ENCODE results near the gene PARD3B. TPM values are rescaled to one million over a fixed set of nuclear protein-coding genes. Genes with fewer than 3 reads are reported as not detected.

PARD3B gene
- total and polyA plus RNA-seq, 8 donors: 1.8 to 42.6 (median 15.1) TPM

DNA sequence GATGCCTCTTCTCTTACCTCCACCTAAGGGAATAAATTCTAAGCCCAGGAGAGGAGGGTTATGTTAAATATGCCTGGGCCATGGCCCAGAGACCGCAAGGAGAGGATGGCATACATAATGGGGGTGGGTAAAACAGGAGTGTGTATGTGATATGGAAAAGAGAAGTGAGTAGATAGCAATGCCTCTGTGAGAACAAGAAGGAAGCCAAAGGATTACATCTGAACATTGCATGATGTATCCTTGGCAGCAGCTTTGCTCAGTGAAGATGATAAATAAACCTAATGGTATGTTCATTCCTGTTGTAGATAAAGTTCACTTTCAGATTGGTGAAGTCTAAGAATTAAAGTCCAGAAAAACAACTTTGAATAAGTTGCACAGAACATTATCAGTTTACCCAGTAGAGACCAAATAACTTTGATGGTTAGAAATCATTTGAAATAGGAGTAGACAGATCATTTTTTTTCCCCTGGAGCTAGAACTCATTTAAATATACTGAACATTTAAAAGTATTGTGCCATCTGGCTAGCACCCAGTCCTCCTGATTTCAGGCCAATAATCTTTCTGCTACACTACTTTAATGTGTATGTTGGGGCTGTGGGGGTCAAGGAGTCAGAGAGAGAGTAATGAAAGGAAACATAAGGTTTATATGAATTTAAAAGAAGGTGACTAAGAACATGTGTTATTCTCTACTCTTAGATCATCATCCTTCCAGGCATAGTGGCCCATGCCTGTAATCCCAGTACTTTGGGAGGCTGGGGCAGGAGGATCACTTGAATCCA, 231.7 kb downstream of the PARD3B start:
- intact Hi-C loops (cut with DNase I; ENCODE audit: low total_unique reads): no loop called here
- H3K27ac ChIP-seq: no peak overlapping the region
- 68 to 89% (median 86%) methylated on average over 1 of the region's 1 CpG for WGBS, 5 donors
- TF ChIP-seq, protein P1, sequence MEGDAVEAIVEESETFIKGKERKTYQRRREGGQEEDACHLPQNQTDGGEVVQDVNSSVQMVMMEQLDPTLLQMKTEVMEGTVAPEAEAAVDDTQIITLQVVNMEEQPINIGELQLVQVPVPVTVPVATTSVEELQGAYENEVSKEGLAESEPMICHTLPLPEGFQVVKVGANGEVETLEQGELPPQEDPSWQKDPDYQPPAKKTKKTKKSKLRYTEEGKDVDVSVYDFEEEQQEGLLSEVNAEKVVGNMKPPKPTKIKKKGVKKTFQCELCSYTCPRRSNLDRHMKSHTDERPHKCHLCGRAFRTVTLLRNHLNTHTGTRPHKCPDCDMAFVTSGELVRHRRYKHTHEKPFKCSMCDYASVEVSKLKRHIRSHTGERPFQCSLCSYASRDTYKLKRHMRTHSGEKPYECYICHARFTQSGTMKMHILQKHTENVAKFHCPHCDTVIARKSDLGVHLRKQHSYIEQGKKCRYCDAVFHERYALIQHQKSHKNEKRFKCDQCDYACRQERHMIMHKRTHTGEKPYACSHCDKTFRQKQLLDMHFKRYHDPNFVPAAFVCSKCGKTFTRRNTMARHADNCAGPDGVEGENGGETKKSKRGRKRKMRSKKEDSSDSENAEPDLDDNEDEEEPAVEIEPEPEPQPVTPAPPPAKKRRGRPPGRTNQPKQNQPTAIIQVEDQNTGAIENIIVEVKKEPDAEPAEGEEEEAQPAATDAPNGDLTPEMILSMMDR (IDR thresholded peaks at IDR 0.05): no peak
- TF ChIP-seq POLR2A (IDR thresholded peaks at IDR 0.05) (no peak), POLR2AphosphoS5 (IDR thresholded peaks at IDR 0.05) (no peak), EP300 (IDR thresholded peaks at IDR 0.05) (no peak)
- no peaks in the 10 kb centered on the region for H3K9me3 ChIP-seq
- DNase-seq: peak in 1 of 2 donors; percentile 66
- H3K4me3 ChIP-seq: no peak overlapping the region
- H3K36me3 ChIP-seq: no peaks in the 10 kb centered on the region
- no peaks in the 10 kb centered on the region for H3K27me3 ChIP-seq
- H3K4me1 ChIP-seq: peaks cover 0 to 22% (median 8%) of the 10 kb centered on the region in 4 donors

DNA sequence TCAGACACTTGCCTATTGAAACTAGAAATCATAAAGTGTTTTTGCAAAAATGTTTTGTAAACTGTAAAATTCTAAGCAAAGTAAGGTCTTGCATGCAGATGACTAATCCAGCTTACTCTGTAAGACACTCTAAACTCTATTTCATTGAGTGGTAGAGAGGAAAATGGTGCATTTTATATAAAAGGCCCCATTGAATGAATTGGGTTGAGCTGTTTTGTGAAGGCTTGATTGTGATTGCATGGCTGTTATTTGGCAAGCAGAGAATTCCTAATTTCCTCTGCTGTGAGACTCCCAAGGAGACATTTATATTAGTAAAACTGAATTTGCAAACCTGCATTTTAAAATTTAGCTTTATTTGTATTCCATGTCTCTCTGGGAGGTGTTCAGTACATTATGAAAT, 234.5 kb downstream of the PARD3B start:
- Histone ChIP-seq H3K36me3 (no peaks in the 10 kb centered on the region), H3K27me3 (no peaks in the 10 kb centered on the region), H3K9me3 (no peaks in the 10 kb centered on the region), H3K27ac (no peak overlapping the region), H3K4me1 (peaks cover 0 to 19% (median 8%) of the 10 kb centered on the region in 4 donors), H3K4me3 (no peak overlapping the region)
- DNase-seq: no peak
- no peak for TF ChIP-seq POLR2AphosphoS5 (IDR thresholded peaks at IDR 0.05)
- TF ChIP-seq EP300 (IDR thresholded peaks at IDR 0.05): no peak
- no peak for TF ChIP-seq POLR2A (IDR thresholded peaks at IDR 0.05)
- TF ChIP-seq, protein P1 (IDR thresholded peaks at IDR 0.05): no peak
- intact Hi-C loops (cut with DNase I; ENCODE audit: low total_unique reads): no loop called here

DNA sequence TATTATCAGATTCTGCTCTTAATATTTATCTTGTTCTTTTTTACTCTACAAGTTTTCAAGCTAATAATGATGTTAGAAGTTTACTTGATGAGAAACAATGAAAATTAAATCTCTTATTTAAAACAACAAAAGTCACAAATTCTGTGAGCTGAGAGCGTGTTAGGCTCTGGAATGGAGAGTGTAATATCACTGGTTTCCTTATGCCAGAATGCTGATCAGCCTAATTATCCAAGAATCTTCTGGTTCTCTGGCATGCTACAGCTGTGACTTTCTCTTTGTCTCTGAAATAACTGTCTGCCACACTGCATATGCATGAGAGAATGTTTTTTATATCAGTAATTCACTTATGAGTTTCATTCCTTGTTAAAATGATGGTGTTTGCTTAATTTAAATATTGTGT, 236.7 kb downstream of the PARD3B start:
- intact Hi-C loops (cut with DNase I; ENCODE audit: low total_unique reads): no loop called here
- 83 to 100% (median 93%) methylated on average over 1 of the region's 1 CpG for WGBS, 5 donors
- Histone ChIP-seq H3K27ac (no peak overlapping the region), H3K4me1 (peaks cover 0 to 3% (median under 1%) of the 10 kb centered on the region in 4 donors), H3K4me3 (no peak overlapping the region), H3K36me3 (no peaks in the 10 kb centered on the region), H3K9me3 (no peaks in the 10 kb centered on the region), H3K27me3 (no peaks in the 10 kb centered on the region)
- no peak for DNase-seq
- TF ChIP-seq EP300 (IDR thresholded peaks at IDR 0.05) (no peak), POLR2AphosphoS5 (IDR thresholded peaks at IDR 0.05) (no peak), POLR2A (IDR thresholded peaks at IDR 0.05) (no peak)
- TF ChIP-seq, protein P1 (IDR thresholded peaks at IDR 0.05): no peak

DNA sequence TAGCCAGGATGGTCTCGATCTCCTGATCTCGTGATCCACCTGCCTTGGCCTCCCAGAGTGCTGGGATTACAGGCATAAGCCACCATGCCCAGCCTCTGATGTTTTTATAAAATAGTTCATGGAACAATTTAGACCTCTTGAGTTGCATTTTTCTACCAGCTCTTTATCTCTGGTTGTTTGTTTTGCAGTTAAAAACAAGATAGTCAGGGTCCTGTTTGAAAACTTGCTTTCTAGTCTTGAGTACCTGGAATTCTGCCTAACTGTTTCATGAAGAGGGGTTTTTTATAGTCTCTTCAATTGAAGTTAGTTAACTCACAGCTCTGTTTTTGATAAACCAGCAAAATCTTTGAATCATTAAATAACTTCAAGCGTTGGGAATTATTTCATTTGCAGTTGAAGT, 244.8 kb downstream of the PARD3B start:
- TF ChIP-seq POLR2AphosphoS5 (IDR thresholded peaks at IDR 0.05) (no peak), POLR2A (IDR thresholded peaks at IDR 0.05) (no peak), EP300 (IDR thresholded peaks at IDR 0.05) (no peak)
- TF ChIP-seq, protein P1 (IDR thresholded peaks at IDR 0.05): no peak
- WGBS, 5 donors: 65 to 76% (median 70%) methylated on average over 2 to 3 of the region's 3 CpGs
- no peaks in the 10 kb centered on the region for H3K27me3 ChIP-seq

More for the DNA sequence above, 244.8 kb downstream of the PARD3B start:
- no peak for DNase-seq
- Histone ChIP-seq H3K9me3 (no peaks in the 10 kb centered on the region), H3K4me1 (no peaks in the 10 kb centered on the region), H3K36me3 (no peaks in the 10 kb centered on the region), H3K27ac (no peak overlapping the region), H3K4me3 (no peak overlapping the region)
- intact Hi-C loops (cut with DNase I; ENCODE audit: low total_unique reads): no loop called here

All from stomach (tissue), 9 donors.